Neural cell (in vitro differentiated cells): ENCODE results near the gene OTX2.

Experiments used
- CTCF ChIP-seq: fragments of 450-650 bp; IDR thresholded peaks from 2 replicates; pipeline ENCODE4 v1.5.1; 2014; ENCODE audit warnings: antibody characterized with exemption, mild to moderate bottlenecking, moderate library complexity; ENCODE audit not compliant: poor library complexity, severe bottlenecking
- EP300 ChIP-seq: fragments of 450-650 bp; conservative IDR thresholded peaks from 2 replicates; pipeline ENCODE4 v1.6.1; 2014; ENCODE audit warnings: antibody characterized with exemption, mild to moderate bottlenecking, moderate library complexity; ENCODE audit not compliant: poor library complexity, severe bottlenecking
- EZH2 ChIP-seq: fragments of 200-600, 300-800 bp; shearing (Covaris generic), sonication (generic); IDR thresholded peaks from 2 replicates; pipeline ENCODE4 v1.6.1; 2014; ENCODE audit warnings: antibody characterized with exemption, low read length, borderline replicate concordance, mild to moderate bottlenecking; ENCODE audit not compliant: insufficient read depth, poor library complexity, severe bottlenecking
- POLR2AphosphoS5 ChIP-seq: IDR thresholded peaks from 2 replicates; pipeline ENCODE4 v1.6.1; 2012
- SMC3 ChIP-seq: fragments of 450-650 bp; conservative IDR thresholded peaks from 2 replicates; pipeline ENCODE4 v1.6.1; 2014; ENCODE audit warnings: antibody characterized with exemption, mild to moderate bottlenecking, moderate library complexity; ENCODE audit not compliant: poor library complexity

GRCh38 chr14:56821805-56822610 lies 11.7 kb upstream of the OTX2 start:
- no peak for TF ChIP-seq CTCF
- no peak for TF ChIP-seq EP300
- TF ChIP-seq POLR2AphosphoS5 = no peak
- no peak for TF ChIP-seq SMC3
- no peak for TF ChIP-seq EZH2
